ENCODE results near the gene SYF2. TPM values are rescaled to one million over a fixed set of nuclear protein-coding genes. Genes with fewer than 3 reads are reported as not detected.
"Not testable (repeated sequence)": the region's sequence is repeated elsewhere in the genome, so short reads cannot be mapped to it uniquely, and the experiment has no call there.

SYF2 gene
- polyA plus RNA-seq, 4 donors: 92.8 to 122 (median 107) TPM

DNA sequence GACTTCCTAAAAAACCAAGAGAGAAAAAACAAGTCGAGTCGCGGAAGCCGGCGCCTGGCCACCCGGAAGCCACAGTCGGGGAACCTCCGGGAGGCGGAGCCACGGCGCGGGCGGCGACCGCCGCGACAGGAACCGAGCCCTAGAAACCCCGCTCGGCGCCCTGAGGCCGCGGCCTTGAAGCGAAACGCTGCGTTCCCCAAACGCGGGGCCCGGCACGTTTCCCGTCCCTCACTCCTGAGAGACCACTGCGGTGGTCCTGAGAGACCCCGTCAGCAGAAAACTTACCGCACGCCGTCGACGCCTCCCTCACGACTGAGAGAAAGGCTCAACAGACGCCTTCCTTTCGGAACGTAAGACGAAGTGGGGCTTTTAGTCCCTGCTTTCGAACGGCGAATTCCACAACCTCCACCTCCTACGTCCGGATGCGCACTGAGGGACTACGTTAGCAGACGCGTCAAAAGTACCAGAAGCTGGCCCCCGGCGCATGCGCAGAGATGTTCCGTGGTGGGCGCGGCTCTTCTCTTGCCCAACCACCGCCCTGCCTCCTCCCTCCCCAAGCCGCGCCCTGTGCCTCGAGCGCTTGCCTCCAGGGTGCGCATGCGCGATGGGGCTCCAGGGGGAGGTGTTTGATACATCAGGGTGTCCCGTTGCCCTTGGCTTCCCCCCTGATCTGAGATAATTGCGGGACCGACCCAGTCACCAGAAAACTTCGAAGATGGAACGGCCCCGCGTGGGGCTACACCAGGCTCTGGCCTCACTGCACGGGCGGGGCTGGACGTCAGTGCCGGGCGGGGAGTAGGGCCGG, 14.9 kb upstream of the SYF2 start, which contains the start of gene RSRP1:
Gene RSRP1, minus strand, starts transcription at position 431 of the 805 bp plus-strand sequence. CDS start 491 bp downstream, outside the sequence.
- DNase-seq (ENCODE audit: low read depth in 4 of 4, low spot score in 2 of 4): peak; percentile 91 to 98 (median 94)

DNA sequence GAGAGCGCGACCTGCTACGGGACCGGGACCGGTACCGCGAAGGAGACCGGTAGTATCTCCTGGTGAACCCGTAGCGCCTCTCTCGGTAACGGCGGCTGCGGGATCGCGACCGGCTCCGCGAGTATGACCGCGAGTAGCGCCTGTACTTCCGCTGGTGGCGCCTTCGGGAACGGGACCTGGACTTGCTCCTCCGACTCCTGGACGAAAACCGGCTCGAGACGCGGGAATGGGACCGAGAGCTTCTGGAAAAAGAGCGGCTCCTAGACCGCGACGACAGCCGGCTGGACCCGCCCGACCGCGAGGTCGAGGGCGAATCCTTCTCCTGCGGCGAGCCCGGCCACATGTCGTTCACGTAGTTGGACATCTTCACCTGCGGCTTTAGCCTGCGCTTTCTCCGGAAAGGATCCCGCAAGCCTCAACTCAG, 14.3 kb upstream of the SYF2 start:
- no peak for DNase-seq (ENCODE audit: low read depth in 4 of 4, low spot score in 2 of 4)

DNA sequence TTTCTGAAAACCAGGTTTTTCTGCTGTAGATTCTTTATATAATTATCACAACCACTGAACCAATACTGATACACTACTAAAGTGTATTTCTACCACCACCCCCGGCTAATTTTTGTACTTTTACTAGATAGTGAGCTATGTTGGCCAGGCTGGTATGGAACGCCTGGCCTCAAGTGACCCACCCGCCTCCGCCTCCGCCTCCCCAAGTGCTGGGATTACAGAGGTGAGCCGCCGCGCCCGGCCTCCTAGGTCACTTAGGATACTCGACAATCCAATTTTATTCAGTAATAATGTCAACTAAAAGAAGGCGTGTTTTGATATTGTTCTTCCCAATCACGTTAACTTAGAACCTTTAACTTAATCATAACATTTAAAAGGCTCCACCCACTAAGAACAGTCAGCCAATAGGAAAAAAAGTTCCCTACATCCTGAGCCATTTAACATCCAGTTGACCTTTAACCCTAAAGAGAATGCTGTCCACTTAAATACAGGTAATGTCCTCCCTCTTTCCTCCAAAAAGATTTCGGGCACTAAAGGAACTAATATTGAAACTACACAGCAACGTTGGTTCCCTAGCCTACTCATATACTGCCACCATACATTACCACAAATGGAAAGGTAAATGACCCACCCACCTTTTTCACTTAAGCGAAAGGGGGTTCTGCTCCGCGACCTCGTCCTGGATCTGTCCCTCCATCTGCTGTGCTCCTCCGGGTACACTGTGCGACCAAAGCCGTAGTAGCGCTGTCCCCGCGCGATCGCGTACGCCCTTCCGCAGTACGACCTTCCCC, 13.7 kb upstream of the SYF2 start:
- no peak for DNase-seq (ENCODE audit: low read depth in 4 of 4, low spot score in 2 of 4)

DNA sequence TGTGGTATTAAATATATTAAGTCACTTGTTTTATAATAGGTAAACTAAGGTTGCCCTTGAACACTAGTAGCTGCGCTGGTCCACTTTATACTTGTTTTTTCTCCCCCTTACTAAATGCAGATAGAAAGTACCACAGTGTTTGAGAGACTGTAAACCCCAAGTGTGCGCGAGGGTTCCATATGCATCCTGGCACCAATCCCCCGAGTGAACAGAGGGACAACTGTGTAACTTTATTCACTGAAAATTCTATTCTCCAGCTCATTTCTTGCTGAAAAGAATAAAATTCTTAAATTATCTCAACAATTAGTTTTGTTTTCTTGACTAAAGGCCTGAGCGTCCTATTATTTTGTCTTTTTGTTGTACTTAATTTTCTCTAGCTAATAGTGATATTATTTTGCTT, 13.1 kb upstream of the SYF2 start:
- DNase-seq (ENCODE audit: low read depth in 4 of 4, low spot score in 2 of 4): no peak

GRCh38 chr1:25243907-25244306, 11.6 kb upstream of the SYF2 start:
- DNase-seq (ENCODE audit: low read depth in 4 of 4, low spot score in 2 of 4): no peak

DNA sequence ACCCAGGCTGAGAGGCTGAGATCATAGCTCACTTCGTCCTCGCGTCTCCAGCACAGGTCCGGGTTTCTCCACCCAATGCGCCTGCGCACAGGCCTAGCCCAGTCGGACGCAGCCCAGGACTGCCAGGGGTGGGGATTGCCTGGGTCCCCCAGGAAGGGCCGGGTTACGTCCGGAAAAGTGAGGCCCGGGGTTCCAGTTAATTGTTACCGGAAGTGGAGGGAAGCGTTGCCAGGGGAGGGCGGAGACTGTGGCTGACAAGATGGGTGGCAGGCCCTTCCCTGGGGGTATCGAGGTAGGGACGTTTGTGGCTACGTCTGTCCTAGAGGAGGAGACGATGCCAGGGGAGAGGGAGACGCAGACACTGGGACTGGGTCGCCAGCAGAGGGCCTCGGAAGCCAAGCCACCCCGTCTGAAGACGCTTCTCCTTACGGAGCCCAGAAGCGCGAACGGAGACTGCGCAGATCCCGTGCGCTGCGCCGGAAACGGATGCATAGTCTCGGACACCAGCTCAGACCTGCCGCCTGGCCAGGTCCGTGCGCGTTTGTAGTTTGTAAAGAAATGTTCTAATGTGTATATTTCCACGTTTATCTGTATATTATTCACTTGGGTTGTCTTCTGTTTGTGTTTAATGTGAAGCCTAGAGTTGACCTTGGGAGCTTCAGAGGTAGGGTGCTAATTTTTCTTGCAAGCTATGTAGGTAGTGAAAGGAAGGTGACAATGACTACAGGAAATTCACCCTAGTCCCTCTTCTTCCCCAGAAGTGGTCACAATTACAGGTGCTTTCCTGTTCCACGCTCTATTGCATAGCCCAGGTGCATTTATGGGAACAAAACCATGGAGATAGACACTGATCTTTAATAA, 7.6 kb upstream of the SYF2 start:
- DNase-seq (ENCODE audit: low read depth in 4 of 4, low spot score in 2 of 4): peak in 3 of 4 donors; percentile 78 to 81 (median 81)

GRCh38 chr1:25238046-25238445, 5.7 kb upstream of the SYF2 start:
- DNase-seq (ENCODE audit: low read depth in 4 of 4, low spot score in 2 of 4): no peak

DNA sequence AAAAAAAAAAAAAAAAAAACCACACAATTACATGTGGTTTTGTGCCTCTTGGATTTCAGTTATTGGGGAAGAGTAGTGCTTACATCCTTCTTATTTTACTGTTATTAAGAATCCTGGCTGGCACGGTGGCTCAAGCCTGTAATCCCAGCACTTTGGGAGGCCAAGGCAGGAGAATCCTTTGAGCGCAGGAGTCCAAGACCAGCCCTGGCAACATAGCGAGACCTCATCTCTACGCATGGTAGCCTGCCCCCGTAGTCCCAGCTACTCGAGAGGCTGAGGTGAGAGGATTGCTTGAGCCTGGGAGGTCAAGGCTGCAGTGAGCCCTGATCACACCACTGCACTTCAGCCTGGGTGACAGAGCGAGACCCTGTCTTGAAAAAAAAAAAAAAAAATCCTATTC, 4.0 kb upstream of the SYF2 start:
- DNase-seq (ENCODE audit: low read depth in 4 of 4, low spot score in 2 of 4): not testable (repeated sequence)

DNA sequence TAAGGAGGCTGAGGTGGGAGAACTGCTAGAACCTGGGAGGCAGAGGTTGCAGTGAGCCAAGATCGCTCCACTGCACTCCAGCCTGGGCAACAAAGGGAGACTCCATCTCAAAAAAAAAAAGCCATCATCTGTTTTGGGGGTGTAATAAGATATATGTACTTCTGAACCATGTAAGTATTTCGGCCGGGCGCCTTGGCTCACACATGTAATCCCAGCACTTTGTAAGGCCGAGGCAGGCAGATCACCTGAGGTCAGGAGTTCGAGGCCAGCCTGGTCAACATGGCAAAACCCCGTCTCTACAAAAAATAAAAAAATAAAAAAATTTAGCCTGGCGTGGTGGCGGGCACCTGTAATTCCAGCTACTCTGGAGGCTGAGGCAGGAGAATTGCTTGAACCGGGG, 3.1 kb upstream of the SYF2 start:
- DNase-seq (ENCODE audit: low read depth in 4 of 4, low spot score in 2 of 4): not testable (repeated sequence)

DNA sequence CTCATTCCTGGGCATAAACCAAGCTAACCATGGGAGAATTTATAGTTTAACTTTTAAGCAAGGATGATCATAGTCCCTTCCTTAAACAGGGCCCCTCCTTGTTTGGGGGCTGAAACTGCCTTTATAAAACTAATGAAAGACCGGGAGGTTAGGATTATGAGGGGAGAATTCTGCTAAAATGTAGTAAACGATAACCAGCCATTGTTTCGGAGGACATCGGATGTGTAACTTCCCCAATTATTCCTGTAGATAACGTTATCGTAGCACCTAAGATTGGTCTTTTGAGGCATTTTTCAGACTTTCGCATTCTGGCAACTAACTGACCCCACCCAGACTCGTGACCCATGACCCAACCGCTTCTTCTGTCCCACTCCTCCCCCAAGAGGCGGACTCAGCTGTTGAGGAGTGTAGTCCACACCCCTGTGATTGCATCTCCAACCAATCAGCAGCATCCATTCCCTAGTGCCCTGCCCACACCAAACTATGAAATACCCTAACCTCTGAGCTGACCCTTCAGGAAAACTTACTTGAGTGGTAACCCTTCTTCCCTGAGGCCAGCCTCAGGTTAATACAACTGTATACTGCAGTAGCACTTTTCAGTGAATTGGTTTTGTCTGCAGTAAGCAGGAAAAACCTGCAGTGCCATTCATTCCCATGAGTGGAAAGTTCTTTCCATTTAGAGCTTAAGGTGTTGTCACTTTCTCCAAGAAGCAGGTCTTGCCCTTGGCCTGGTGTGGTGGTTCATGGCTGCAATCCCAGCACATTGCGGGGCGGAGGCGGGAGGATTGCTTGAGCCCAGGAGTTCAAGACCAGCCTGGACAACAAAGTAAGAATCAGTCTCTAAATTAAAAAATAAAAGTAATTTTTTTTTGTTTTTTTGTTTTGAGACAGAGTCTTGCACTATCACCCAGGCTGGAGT, 823 bp upstream of the SYF2 start:
- DNase-seq (ENCODE audit: low read depth in 4 of 4, low spot score in 2 of 4): no peak

GRCh38 chr1:25223471-25223870, 8.8 kb downstream of the SYF2 start:
- DNase-seq (ENCODE audit: low read depth in 4 of 4, low spot score in 2 of 4): no peak

GRCh38 chr1:25222606-25223005, 9.7 kb downstream of the SYF2 start:
- no peak for DNase-seq (ENCODE audit: low read depth in 4 of 4, low spot score in 2 of 4)

DNA sequence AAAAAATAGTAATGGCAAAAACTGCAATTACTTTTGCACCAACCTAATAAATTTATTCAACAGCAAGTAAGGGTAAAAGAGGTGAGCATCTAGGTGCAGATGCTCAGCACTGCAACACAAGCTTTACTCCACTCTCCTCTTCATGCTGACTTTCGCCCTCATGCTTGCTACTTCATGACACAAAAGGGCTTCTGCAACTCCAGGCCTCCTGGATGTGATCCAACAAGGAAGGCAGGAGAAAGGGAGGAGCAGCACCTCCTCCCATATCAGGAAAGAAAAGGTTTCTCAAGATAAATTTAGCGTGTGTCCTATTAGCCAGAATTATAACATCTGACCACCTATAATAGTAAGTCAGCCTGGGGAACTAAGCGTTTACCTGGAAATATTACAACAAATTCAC, 11.6 kb downstream of the SYF2 start:
- no peak for DNase-seq (ENCODE audit: low read depth in 4 of 4, low spot score in 2 of 4)

- no peak for DNase-seq (ENCODE audit: low read depth in 4 of 4, low spot score in 2 of 4)
Observed at GRCh38 chr1:25219661-25220251, 12.5 kb downstream of the SYF2 start.

DNA sequence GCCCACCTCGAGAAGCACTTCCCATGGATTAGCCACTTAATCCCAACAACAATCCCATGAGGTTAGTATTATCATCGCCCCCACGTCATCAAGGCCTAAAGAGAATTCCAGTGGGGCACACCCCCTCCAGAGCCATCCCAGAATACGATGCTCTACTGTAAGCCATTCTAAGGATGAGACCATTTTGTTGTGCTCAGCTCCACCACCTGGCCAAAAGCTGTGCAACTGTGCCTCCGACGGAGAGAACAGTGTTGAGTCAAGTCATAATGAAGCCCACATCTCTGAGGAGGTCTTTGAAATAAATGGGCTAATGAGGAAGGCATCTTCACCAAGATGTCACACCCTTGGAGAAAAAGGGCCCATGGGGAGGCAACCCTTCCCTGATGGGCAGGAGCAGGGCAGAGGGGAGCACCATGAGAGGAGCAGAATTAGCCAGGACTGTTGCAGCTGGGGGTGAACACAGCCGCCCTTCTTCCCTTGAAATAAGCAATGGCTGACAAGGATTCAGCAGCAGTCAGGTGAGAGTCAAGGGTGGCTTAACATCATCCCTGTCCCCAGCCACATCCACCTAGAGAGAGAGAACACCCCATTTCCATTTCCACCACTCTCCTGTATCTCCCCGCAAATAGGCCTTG, 14.6 kb downstream of the SYF2 start:
- DNase-seq (ENCODE audit: low read depth in 4 of 4, low spot score in 2 of 4): no peak

DNA sequence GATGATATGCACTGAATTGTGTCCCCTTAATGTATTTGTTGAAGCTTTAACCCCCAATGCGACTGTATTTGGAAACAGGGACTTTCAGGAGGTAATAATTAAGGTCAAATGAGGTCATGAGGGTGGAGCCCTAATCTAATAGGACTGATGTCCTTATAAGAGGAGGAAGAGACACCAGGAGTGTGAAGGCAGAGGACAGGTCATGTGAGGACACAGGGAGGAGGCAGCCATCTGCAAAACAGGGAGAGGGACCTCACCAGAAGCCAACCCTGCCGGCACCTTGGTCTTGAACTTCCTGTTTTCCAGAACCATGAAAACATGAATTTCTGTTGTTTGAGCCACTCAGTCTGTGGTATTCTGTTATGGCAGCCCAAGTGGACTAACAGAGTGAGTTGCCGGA, 15.3 kb downstream of the SYF2 start:
- no peak for DNase-seq (ENCODE audit: low read depth in 4 of 4, low spot score in 2 of 4)

DNA sequence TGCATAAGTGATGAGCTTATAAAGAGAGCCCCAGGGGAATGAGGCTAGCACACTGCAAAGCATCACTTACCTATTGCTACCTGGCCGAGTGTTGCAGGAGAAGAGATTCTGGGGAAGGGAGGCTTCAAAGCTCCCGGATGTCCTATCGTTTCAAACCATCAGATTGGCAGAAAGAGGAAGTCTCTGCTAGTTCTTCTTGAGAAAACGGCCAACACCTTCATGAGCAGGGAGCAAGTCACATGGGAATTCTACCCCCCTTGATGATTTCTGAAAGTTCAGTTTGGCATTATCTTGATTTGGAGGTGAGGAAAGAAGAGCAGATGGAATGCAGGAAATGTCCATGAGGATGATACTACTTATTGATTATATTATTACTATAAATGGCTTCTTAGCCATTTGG, 16.2 kb downstream of the SYF2 start:
- DNase-seq (ENCODE audit: low read depth in 4 of 4, low spot score in 2 of 4): no peak

DNA sequence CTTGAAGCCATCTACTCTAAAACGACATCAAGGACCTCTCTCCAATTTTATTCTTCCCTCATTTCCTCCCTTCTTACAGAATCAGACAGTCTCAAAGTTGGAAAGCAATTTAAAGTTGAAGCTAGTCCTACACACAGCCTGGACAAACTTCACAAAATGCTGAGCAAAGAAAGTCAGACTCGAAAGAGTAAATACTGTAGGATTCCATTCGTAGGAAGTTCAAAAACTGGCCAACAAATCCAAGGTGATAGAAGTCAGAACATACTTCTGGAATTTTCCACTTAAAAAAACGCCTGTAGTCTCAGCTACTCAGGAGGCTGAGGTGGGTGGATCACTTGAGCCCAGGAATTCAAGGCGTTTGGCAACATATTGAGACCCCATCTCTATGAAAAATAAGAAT, 19.6 kb downstream of the SYF2 start:
- no peak for DNase-seq (ENCODE audit: low read depth in 4 of 4, low spot score in 2 of 4)

GRCh38 chr1:25210728-25211127, 21.6 kb downstream of the SYF2 start:
- no peak for DNase-seq (ENCODE audit: low read depth in 4 of 4, low spot score in 2 of 4)

Data from left renal cortex interstitium (tissue), 4 donors.